HFFc6 (cell line): ENCODE results near the gene RALBP1. TPM values are rescaled to one million over a fixed set of nuclear protein-coding genes. Genes with fewer than 3 reads are reported as not detected.

ENCODE experiments used
- DNase-seq: peaks from one replicate; pipeline ENCODE4 v3.0.0-alpha.2; 2018
- H3K27ac Mint-ChIP-seq: 2 replicates; pipeline ENCODE4 v1.8.0; 2020; ENCODE audit warnings: mild to moderate bottlenecking, mixed read lengths
- H3K27me3 Mint-ChIP-seq: 2 replicates; pipeline ENCODE4 v1.8.0; 2021; ENCODE audit warnings: mild to moderate bottlenecking, moderate library complexity, mixed read lengths; ENCODE audit not compliant: insufficient read depth
- H3K36me3 Mint-ChIP-seq: 2 replicates; pipeline ENCODE4 v1.8.0; 2021; ENCODE audit warnings: low read depth, mixed read lengths
- H3K4me1 Mint-ChIP-seq: 2 replicates; pipeline ENCODE4 v1.8.0; 2020; ENCODE audit warnings: low read depth, mixed read lengths
- H3K4me3 Mint-ChIP-seq: 2 replicates; pipeline ENCODE4 v1.8.0; 2020; ENCODE audit warnings: mild to moderate bottlenecking, moderate library complexity, mixed read lengths
- H3K9me3 Mint-ChIP-seq: 2 replicates; pipeline ENCODE4 v1.8.0; 2020; ENCODE audit warnings: mild to moderate bottlenecking, mixed read lengths
- CTCF ChIP-seq: fragments of 200-600 bp; sonication (generic); IDR thresholded peaks from 2 replicates; pipeline ENCODE4 v1.5.0; 2021; ENCODE audit warnings: antibody characterized with exemption, mild to moderate bottlenecking
- total RNA-seq, 6 experiments: library from RNA; stranded (reverse); fragmentation: NEBNext Ultra II Directional; extraction: Animal tissue kit (Norgen Biotek cat#: 25700); gene quantifications; 2 replicates in 1 of 6; 3 replicates in 5 of 6; pipeline ENCODE4 v1.2.3, GENCODE V29; 2021

The RALBP1 gene
- total RNA-seq, 6 experiments from 2014 or later: 56.9 to 62.8 (median 59.0) TPM

GRCh38 chr18:9563331-9563730 lies 88.0 kb downstream of the RALBP1 start:
- peaks cover 42% of the 10 kb centered on the region for H3K36me3 Mint-ChIP-seq
- H3K4me3 Mint-ChIP-seq: no peak overlapping the region
- H3K4me1 Mint-ChIP-seq: no peaks in the 10 kb centered on the region
- DNase-seq: no peak
- H3K9me3 Mint-ChIP-seq: no peaks in the 10 kb centered on the region
- no peak overlapping the region for H3K27ac Mint-ChIP-seq
- TF ChIP-seq CTCF: no peak
- no peaks in the 10 kb centered on the region; the same call in 1 of the 2 replicates for H3K27me3 Mint-ChIP-seq

DNA sequence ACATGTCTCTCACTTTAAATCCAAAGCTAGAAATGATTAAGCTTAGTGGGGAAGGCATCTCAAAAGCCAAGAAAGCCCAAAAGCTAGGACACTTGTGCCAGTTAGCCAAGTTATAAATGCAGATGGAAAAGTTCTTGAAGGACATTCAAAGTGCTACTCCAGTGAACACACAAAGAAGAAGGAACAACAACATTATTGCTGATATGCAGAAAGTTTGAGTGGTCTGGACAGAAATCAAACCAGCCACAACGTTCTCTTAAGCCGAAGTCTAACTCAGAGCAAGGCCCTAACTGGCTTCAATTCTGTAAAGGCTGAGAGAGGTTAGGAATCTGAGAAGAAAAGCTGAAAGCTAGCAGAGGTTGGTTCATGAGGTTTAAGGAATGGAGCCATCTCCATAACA lies 90.1 kb downstream of the RALBP1 start:
- Mint-ChIP-seq H3K4me1 (no peaks in the 10 kb centered on the region), H3K27ac (no peak overlapping the region), H3K36me3 (peaks cover 42% of the 10 kb centered on the region), H3K4me3 (no peak overlapping the region), H3K9me3 (no peaks in the 10 kb centered on the region), H3K27me3 (no peaks in the 10 kb centered on the region; the same call in 1 of the 2 replicates)
- DNase-seq: no peak
- no peak for TF ChIP-seq CTCF

GRCh38 chr18:9568186-9568585 lies 92.9 kb downstream of the RALBP1 start:
- TF ChIP-seq CTCF: no peak
- Mint-ChIP-seq H3K27ac (no peak overlapping the region), H3K27me3 (no peaks in the 10 kb centered on the region), H3K36me3 (peaks cover 36% of the 10 kb centered on the region), H3K4me1 (no peaks in the 10 kb centered on the region), H3K9me3 (no peaks in the 10 kb centered on the region), H3K4me3 (no peak overlapping the region)
- no peak for DNase-seq

DNA sequence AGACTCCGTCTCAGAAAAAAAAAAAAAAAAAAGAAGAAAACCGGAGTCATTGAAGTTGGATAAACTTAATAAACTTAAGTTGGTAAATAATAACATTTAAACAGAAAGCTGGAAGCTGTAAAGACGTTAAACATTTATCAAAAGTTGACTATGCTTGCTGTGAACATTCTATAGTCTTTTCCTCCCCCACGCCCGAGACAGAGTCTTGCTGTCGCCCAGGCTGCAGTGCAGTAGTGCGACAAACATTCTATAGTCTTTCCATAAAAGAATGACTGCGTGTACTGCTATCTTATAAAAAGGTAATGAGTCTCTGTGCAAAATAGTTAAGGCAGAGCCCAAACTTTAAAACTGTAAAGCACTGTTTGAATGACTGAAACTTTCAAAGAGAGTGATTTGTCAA lies 93.9 kb downstream of the RALBP1 start:
- DNase-seq: no peak
- Mint-ChIP-seq H3K4me3 (no peak overlapping the region), H3K27ac (no peak overlapping the region), H3K27me3 (no peaks in the 10 kb centered on the region), H3K36me3 (peaks cover 26% of the 10 kb centered on the region), H3K4me1 (no peaks in the 10 kb centered on the region), H3K9me3 (no peaks in the 10 kb centered on the region)
- no peak for TF ChIP-seq CTCF

DNA sequence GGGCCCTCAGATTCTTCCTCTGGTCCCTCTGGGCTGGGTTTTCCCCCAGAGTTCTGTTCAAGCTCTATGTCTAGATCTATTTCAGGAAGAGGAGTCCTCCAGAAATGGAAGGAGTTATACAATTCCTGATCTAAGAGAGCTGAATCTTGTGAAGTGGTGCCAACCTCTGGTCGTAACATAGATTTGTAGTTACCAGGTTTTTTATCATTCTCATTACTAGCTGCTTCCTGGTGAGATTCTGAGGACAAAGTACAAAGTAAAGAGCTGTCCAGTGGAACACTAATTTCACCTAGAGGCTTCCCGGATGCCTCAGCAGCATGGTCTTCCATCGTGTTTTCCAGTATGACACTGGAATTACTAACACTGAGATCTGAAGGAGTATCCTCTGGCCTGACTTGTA lies 94.9 kb downstream of the RALBP1 start:
- no peak for DNase-seq
- H3K4me3 Mint-ChIP-seq: no peak overlapping the region
- H3K4me1 Mint-ChIP-seq: 0 out of 2 replicates have a peak, but pooled peaks cover 2% of the 10 kb centered on the region
- H3K36me3 Mint-ChIP-seq: peaks cover 26% of the 10 kb centered on the region
- H3K27me3 Mint-ChIP-seq: no peaks in the 10 kb centered on the region
- no peaks in the 10 kb centered on the region for H3K9me3 Mint-ChIP-seq
- no peak for TF ChIP-seq CTCF
- H3K27ac Mint-ChIP-seq: no peak overlapping the region

DNA sequence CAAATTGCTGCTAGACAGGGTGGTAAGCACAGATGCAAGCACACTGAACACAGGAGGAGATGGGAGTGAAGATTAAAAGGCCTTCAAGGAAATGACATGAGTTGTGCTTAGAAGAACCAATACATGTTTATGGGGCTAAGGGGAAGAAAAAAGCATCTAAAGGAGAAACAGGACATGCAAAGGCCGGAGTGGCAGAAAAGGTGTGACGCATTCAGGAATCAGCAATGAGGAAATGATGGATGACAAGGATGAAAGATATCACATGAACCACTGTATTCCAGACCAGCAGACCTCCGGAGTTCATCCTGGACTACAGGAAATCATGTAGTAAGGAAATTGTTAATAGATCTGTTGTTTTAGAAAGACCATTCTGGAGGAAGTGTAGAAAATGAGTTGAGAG lies 96.2 kb downstream of the RALBP1 start:
- TF ChIP-seq CTCF: no peak
- Mint-ChIP-seq H3K4me1 (peaks cover 11% of the 10 kb centered on the region), H3K36me3 (peaks cover 26% of the 10 kb centered on the region), H3K27ac (peak overlapping the region; percentile 12; the same call in 1 of the 2 replicates), H3K4me3 (no peak overlapping the region), H3K9me3 (no peaks in the 10 kb centered on the region), H3K27me3 (no peaks in the 10 kb centered on the region)
- DNase-seq: no peak
